ENCODE measurements around the gene MCTP1.
"Not testable (repeated sequence)": the region's sequence is repeated elsewhere in the genome, so short reads cannot be mapped to it uniquely, and the experiment has no call there.

The MCTP1 gene

GRCh38 chr5:95181644-95182043 is 103.2 kb downstream of the MCTP1 start:
- no peak for DNase-seq (ENCODE audit: low read depth in 3 of 3)

DNA sequence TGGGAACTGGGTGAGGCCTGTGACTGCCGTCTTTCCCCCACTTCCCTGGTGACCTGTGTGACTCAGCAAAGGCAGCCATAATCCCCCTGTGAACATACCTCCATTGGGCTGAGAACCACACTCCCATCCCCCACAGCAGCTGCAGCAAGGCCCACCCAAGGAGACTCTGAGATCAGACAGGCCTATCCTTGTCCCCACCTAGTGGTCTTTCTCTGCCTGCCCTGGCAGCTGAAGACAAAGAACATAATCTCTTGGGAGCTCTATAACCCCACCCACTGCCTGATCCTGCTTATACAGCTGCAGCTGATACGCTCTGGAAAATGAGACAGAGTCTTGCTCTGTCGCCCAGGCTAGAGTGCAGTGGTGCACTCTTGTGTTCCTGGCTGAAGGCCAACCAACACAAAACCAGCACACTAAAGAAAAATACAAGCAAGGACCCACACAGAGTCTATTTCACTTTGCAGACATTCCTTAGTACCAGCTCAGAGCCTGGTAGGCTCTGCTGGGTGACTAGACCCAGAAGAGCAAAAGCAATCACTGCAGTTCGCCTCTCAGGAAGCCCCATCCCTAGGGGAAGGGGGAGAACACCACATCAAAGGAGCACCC is 106.7 kb downstream of the MCTP1 start:
- no peak for DNase-seq (ENCODE audit: low read depth in 3 of 3)

- no peak for DNase-seq (ENCODE audit: low read depth in 3 of 3)
Measured at GRCh38 chr5:95177456-95177855, 107.4 kb downstream of the MCTP1 start.

GRCh38 chr5:95175106-95175505 is 109.8 kb downstream of the MCTP1 start:
- DNase-seq (ENCODE audit: low read depth in 3 of 3) = no peak

DNA sequence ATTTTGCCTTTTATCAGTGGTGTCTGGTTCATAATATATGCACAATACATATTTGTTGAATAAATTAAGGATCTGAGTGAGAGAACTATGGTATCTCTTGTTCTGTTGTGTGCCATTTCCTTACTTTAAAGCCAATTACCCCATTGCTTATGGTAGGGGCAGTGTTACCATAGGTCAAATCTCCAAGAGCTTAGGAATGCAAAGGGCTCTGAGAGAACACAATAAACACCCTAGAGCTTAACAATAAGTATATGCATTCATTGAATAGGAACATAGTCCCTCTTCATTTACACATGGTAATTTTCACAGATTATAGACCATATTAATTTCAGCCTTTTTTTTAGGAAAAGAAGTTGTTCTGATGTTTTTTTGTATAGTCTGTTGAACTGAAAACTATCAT is 112.2 kb downstream of the MCTP1 start:
- no peak for DNase-seq (ENCODE audit: low read depth in 3 of 3)

GRCh38 chr5:95164861-95165260 is 120.0 kb downstream of the MCTP1 start:
- no peak for DNase-seq (ENCODE audit: low read depth in 3 of 3)

DNA sequence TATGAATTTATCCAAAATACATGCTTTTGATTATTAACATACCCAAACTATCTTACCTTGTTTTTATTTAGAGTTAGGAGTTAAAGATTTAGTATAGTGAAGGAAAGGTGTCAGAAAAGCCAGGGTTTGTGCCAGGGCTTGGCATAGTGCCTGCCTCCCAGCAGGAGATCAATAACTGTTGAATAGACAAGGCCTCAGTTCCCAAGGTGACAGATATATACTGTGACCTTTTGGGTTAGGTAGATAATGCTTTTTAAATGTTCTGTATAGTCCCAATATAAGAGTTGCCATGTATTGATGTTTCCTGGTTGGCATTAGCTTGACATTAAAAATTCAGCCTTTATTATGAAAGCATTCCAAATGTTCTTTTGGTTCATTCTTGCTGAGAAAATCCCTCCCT is 121.8 kb downstream of the MCTP1 start:
- DNase-seq (ENCODE audit: low read depth in 3 of 3) = no peak

- DNase-seq (ENCODE audit: low read depth in 3 of 3) = no peak
Measured at GRCh38 chr5:95162231-95162992, 122.5 kb downstream of the MCTP1 start.

- DNase-seq (ENCODE audit: low read depth in 3 of 3) = no peak
Measured at GRCh38 chr5:95159603-95160002, 125.3 kb downstream of the MCTP1 start.

GRCh38 chr5:95155888-95156287 is 129.0 kb downstream of the MCTP1 start:
- no peak for DNase-seq (ENCODE audit: low read depth in 3 of 3)

DNA sequence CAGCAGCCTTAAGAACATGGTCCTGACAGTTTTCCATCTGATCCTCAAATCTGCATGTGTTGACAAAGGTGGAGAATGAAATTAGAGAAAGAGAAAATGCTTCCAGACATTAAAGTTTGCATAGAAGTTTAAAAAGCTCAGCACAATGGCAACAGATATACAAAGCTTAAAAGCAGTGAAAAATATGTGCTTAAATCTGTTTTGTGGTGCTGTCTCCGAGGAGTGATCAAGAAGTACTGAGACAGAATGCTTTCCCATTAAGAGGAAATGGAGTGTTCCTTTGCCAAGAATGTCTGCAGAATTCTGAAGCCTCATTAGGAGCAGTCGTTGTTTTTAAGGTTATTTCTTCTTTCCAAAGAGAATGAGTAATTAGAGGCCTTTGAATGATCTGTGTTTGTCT is 131.4 kb downstream of the MCTP1 start:
- no peak for DNase-seq (ENCODE audit: low read depth in 3 of 3)

DNA sequence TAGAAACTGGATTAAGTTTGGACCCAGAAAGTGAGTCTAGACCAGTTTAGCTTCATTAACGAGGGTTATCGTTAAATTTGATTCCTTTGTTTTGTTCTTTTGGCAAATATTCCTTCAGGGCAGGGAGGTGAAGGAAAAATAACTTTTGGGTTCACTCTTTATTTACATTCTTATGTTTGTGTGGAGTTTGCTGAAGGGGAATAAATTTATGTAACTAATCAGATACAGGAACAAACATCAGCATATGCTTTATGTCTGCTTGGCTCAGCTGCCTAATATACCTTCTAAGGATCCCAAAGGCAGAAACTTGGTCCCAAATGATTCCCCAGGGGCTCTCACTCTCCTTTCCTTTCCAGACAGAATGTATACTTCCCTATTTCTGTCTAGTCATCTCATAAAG is 132.4 kb downstream of the MCTP1 start:
- DNase-seq (ENCODE audit: low read depth in 3 of 3) = no peak

GRCh38 chr5:95152131-95152530 is 132.8 kb downstream of the MCTP1 start:
- DNase-seq (ENCODE audit: low read depth in 3 of 3) = no peak

DNA sequence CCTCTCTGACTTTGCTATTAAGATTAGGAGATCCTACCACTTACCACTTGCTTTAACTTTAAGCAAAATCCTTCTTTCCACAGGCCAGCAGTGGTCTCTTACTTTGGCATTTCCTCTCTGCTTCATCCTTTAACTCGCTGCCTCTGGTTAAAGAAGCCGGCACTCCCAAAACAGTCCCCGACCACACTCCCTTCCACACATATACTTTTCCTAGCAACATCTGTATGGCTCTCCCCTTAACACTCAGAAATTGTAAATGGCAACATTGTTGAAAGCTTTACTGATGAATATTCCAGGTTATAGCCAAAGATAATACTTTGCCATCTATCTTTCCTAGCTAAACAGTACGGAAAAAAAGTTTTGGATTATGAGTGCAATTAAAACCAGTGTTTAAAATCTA is 133.2 kb downstream of the MCTP1 start:
- no peak for DNase-seq (ENCODE audit: low read depth in 3 of 3)

- DNase-seq (ENCODE audit: low read depth in 3 of 3) = no peak
Measured at GRCh38 chr5:95149387-95149786, 135.5 kb downstream of the MCTP1 start.

GRCh38 chr5:95148453-95148852 is 136.4 kb downstream of the MCTP1 start:
- no peak for DNase-seq (ENCODE audit: low read depth in 3 of 3)

- DNase-seq (ENCODE audit: low read depth in 3 of 3) = not testable (repeated sequence)
Measured at GRCh38 chr5:95143858-95144257, 141.0 kb downstream of the MCTP1 start.

DNA sequence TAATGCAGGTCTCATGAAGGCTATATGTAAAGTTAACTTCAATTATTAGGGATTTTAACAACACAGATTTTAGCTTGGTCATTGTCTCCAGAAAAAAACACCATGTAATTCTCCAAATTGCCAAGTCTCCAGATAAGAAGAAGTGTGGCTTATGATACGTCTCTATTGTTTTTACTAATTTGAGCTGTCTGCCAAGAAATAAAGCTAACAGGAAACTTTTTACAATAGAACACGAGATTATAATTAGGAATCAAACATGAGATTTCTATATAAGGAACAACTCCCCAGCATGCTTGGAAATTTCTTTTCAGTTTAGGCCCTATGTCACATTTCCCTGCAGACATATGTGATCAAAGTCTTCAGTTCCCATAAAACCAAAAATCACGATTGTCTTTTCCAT is 142.7 kb downstream of the MCTP1 start:
- DNase-seq (ENCODE audit: low read depth in 3 of 3) = no peak

- no peak for DNase-seq (ENCODE audit: low read depth in 3 of 3)
Measured at GRCh38 chr5:95141141-95141540, 143.8 kb downstream of the MCTP1 start.

DNA sequence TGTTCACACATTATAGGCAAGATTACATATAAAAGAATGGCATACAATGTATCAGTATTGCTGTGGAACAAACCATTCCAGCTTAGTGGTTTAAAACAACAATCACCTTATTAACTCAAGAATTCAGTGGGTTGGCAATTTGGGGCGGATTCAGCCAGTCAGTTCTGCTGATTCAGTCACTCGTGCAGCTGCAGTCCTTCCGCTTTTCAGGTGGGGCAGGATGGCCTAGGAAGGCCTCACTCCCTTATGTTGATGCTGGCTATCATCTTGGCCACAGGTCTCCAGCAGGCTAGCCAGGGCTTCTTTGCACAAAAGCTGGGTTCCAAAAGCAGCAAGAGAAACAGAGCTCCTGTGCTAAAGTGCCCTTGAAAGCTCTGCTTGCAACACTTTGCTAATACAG is 150.6 kb downstream of the MCTP1 start:
- no peak for DNase-seq (ENCODE audit: low read depth in 3 of 3)

DNA sequence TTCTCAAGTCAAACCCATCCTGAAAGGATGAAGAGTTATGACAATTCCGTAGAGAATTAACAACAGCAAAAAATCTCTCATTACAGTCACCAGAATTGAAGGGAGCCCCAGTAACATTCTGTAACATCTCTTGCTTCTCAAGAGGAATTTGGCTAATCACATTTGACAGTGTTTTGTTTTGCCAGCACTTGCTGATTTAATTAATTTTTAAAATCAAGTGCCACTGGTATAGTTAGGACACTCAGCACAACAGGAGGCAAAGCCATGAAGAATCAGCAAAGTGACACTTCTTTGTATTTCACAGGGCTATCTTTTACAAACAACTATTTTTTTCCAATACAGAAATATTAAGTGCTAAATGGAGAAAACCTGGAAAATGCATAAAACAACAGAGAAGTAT is 152.8 kb downstream of the MCTP1 start:
- DNase-seq (ENCODE audit: low read depth in 3 of 3) = no peak

- DNase-seq (ENCODE audit: low read depth in 3 of 3) = no peak
Measured at GRCh38 chr5:95130941-95131340, 154.0 kb downstream of the MCTP1 start.

GRCh38 chr5:95124731-95125130 is 160.2 kb downstream of the MCTP1 start:
- DNase-seq (ENCODE audit: low read depth in 3 of 3) = no peak

- DNase-seq (ENCODE audit: low read depth in 3 of 3) = no peak
Measured at GRCh38 chr5:95124101-95124500, 160.8 kb downstream of the MCTP1 start.
